GM21423 (cell line): ENCODE measurements around the gene DND1.
"Not testable (repeated sequence)": the region's sequence is repeated elsewhere in the genome, so short reads cannot be mapped to it uniquely, and the experiment has no call there.

Experiments used
- ATAC-seq: cut with Tn5 transposase; IDR thresholded peaks from one replicate; pipeline ENCODE4 v1.9.1; 2021; ENCODE audit warnings: mild to moderate bottlenecking, moderate library complexity; ENCODE audit not compliant: unreplicated experiment

The DND1 gene

GRCh38 chr5:140673187-140673976, at the start of gene DND1:
TSS of gene DND1 (minus strand) at chr5:140673576. CDS start at chr5:140673542, 34 bp downstream.
- ATAC-seq = no peak

GRCh38 chr5:140721395-140721794, 48.0 kb upstream of the DND1 start:
- ATAC-seq = not testable (repeated sequence)

- ATAC-seq = not testable (repeated sequence)
Observed at GRCh38 chr5:140720738-140721137, 47.4 kb upstream of the DND1 start.

- ATAC-seq = no peak
Observed at GRCh38 chr5:140718266-140718592, 44.9 kb upstream of the DND1 start.

GRCh38 chr5:140716238-140716637, 42.9 kb upstream of the DND1 start:
- ATAC-seq = not testable (repeated sequence)

GRCh38 chr5:140713562-140714094, 40.3 kb upstream of the DND1 start:
- ATAC-seq = no peak

GRCh38 chr5:140711794-140712193, 38.4 kb upstream of the DND1 start:
- ATAC-seq = no peak

- ATAC-seq = peak; percentile 86
Observed at GRCh38 chr5:140710899-140711552, 37.6 kb upstream of the DND1 start.

- not testable (repeated sequence) for ATAC-seq
Observed at GRCh38 chr5:140708787-140709186, 35.4 kb upstream of the DND1 start.

- no peak for ATAC-seq
Observed at GRCh38 chr5:140707812-140708211, 34.4 kb upstream of the DND1 start.

- peak; percentile 97 for ATAC-seq
Observed at GRCh38 chr5:140700177-140701144, 27.1 kb upstream of the DND1 start, which contains the start of gene ZMAT2. TSS of gene ZMAT2 (plus strand) at chr5:140700447. CDS start at chr5:140700461, 14 bp downstream.

- ATAC-seq = no peak
Observed at GRCh38 chr5:140696891-140697492, 23.6 kb upstream of the DND1 start.

- ATAC-seq = no peak
Observed at GRCh38 chr5:140694276-140694675, 20.9 kb upstream of the DND1 start.

- ATAC-seq = peak; percentile 98
Observed at GRCh38 chr5:140690941-140691924, 17.9 kb upstream of the DND1 start, which contains the start of the genes HARS1 and HARS2. TSS of gene HARS1 (minus strand) at chr5:140691370. CDS start at chr5:140691304, 66 bp downstream. TSS of gene HARS2 (plus strand) at chr5:140691455. CDS start at chr5:140691649, 194 bp downstream.

- ATAC-seq = no peak
Observed at GRCh38 chr5:140690376-140690932, 17.1 kb upstream of the DND1 start.

GRCh38 chr5:140678993-140679392, 5.6 kb upstream of the DND1 start:
- ATAC-seq = no peak

- ATAC-seq = no peak
Observed at GRCh38 chr5:140677947-140678346, 4.6 kb upstream of the DND1 start.

- ATAC-seq = no peak
Observed at GRCh38 chr5:140674629-140675028, 1.3 kb upstream of the DND1 start.

GRCh38 chr5:140674211-140674610, 835 bp upstream of the DND1 start:
- ATAC-seq = no peak
